GM21576 (cell line): ENCODE results near the gene CIBAR2.
"Not testable (repeated sequence)": the region's sequence is repeated elsewhere in the genome, so short reads cannot be mapped to it uniquely, and the experiment has no call there.

Source experiments
- ATAC-seq: cut with Tn5 transposase; IDR thresholded peaks from one replicate; pipeline ENCODE4 v1.9.1; 2021; ENCODE audit warnings: mild to moderate bottlenecking, moderate library complexity; ENCODE audit not compliant: unreplicated experiment

The CIBAR2 gene

GRCh38 chr16:85128079-85128837 lies 16.0 kb upstream of the CIBAR2 start:
- no peak for ATAC-seq

DNA sequence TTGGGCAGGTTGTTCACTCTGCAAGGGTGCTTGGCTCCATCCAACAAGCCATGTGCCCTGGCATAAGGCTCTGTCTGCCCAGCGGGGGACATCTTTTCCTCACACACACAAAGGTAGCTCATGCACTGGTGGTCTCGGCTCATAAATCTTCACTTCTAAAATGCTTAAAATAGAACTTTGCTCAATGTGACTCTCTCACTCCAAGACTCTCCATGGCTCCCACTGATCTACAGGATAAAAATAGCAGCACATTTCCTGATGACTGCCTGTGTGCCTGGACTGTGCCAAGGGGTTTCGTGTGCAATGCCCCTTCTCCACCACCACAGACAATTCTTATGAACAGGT lies 15.1 kb upstream of the CIBAR2 start:
- ATAC-seq: no peak

DNA sequence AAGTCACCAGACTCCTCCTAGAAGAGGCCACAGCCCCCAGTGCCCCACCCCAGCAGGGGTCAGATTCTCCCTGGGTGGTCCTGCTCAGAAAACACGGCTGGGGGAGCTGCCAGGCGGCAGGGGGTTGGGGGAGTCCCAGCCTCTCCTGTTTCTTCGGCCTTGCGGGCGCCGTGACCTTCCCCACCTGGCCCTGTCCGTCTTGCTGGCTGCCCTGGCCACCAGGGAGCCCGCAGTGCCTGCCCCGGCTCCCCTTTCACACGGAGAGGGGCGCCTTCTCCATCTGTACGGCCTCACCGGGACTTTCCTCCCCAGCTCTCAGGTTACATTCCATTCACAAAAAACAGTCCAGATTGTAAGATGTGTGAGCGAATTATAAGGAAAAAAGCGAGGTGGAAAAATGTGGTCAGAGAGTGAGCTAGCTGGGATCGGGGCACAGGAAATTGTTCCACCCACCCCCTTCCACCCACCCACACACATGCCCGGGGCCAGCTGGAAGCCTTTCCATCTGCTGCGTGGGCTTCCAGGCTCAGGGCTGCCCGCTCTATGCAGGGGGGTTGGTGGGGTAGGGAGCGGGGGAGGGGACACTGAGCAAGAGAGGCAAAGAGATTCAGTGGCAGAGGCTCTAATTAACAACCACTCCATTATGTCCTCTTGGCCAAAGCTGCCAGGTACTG lies 14.6 kb upstream of the CIBAR2 start:
- ATAC-seq: no peak

DNA sequence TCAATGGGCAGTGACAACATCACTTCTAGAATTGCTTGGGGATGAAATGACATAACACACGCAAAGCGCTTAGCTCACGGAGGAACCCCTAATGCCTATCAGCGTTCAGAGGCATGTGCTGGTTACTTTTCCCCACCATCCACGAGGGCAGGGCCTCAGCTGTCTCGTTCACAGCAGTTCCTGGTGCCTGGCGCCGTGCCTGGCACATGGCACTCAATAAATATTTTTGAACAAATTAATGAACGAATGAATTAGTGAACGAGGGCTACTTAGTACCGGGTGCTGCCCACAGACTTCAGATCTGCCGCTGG lies 14.1 kb upstream of the CIBAR2 start:
- no peak for ATAC-seq

GRCh38 chr16:85125570-85126393 lies 13.5 kb upstream of the CIBAR2 start:
- ATAC-seq: no peak

DNA sequence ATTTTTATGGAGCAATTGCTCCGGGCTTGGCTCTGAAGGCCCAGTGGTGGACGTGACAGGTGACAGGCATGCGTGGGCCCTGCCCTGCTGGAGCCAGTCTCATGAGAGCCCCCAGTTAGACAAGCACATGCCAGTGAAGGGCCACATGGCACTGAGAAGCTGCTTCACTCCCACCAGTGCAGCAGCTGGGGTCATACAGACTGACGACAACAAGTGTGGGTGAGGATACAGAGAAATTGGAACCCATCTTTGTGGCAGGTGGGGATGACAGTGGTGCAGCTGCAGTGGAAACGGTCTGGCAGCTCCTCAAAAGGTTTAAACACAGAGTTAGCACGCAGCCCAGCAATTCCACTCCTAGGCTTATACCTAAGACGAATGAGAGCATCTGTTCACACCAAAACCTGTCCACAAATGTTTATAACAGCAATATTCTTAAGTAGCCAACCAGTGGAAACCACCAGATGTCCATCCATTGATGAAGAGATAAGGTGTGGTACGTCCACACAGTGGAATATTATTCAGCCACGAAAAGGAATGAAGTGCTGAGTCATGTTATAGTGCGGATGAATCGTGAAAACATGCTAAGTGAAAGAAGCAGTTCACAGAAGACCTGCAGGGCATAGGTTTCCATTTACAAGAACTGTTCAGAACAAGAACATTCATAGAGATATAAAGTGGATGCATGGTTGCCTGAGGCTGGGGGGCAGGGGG lies 12.5 kb upstream of the CIBAR2 start:
- ATAC-seq: no peak

DNA sequence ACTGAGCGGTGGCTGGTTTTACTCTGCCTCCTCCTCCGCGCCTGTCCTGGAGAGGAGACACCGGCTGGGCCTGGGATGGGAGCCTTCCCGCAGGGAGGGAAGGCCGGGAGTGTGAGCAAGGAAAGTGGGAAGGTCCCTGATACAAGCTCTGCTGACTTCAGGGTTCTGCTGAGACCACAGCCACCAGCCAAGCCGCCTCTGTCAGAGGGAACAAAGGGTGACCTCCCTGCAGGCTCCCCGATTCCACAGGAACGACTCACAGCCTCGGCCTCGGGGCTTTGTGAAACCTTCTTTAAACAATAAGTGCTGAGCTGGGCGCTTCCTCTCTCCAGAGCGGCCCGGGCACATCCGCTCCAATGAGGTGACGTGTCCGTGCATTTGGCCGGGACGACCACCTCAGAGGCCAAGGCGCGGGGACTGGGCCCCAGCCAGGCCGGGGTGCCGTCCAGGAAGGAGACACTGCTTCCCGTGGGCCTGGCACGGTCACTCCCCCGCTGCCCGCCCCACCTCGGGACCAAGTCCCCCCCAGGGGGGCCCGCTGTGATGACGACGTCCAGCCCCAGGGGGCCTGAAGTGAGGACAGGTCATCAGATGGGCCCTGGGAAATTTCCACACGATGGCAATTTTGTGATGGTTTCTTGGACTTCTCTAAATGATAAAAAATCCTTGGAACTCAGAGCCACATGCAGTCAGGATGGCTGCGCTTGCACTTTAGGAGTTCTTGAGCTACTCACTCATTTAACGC lies 11.8 kb upstream of the CIBAR2 start:
- ATAC-seq: no peak

DNA sequence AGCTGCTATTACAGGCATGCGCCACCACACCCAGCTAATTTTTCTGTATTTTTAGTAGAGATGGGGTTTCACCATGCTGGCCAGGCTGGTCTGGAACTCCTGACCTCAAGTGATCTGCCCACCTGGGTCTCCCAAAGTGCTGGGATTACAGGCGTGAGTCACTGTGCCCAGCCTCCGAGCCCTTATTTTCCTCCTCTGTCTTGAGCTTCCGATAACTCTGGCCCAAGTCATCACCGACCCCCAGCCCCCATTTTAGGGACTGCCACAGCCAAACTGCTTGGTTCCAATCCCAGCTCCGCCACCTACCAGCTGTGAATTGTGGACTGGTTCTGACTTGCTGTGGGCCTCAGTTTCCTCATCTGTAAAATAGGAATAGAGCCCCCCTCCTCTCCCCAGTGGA lies 11.2 kb upstream of the CIBAR2 start:
- ATAC-seq: not testable (repeated sequence)

GRCh38 chr16:85120006-85120340 lies 7.7 kb upstream of the CIBAR2 start:
- no peak for ATAC-seq

GRCh38 chr16:85117418-85117817 lies 5.1 kb upstream of the CIBAR2 start:
- ATAC-seq: no peak

DNA sequence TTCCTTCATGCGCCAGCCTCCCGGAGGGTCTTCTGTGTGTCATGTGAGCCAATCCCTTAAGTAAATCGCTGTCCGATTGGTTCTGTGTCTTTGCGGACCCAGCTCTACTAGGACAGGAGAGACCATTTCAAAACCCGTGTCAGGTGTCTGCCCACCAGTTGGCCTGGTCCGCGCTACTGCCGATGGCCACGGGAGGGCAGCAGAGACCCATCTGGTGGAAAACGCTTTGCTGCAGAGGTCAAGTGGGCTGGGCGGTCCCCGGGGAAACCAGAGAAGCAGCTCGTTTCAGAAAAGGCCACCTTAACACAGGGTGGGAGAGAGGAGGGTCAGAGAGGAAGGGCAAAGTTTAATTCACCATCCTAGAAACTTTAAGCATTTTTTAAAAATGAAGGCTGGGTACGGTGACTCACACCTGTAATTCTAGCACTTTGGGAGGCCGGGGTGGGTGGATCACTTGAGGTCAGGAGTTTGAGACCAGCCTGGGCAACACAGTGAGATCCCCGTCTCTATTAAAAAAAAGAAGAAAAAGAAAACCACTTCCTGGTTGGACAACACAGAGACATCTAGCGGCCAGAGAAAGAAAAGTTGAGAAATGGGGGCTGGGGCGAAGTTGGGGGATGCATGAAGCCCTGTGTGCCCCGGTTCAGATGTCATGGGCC lies 2.8 kb upstream of the CIBAR2 start:
- peak; percentile 64 for ATAC-seq

DNA sequence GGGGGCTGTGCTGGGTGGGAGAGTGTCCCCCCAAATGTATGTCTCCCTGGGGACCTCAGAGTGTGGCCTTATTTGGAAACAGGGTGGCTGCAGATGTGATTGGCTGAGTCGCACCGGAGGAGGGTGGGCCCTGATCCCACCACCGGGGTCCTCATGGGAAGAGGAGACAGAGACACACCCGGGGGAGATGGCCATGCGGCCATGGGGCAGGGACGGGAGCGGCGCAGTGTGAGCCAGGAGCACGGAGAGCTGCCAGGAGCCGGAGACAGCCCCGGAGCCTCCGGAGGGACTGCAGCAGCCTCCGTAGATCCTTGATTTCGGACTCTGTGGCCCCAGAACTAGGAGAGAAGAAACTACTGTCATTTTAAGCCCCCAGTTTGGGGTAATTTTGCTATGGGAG lies 1.6 kb upstream of the CIBAR2 start:
- no peak for ATAC-seq

- ATAC-seq: no peak
These were observed 979 bp upstream of the CIBAR2 start for GRCh38 chr16:85113168-85113733.

- ATAC-seq: no peak
These were observed 1.1 kb downstream of the CIBAR2 start for GRCh38 chr16:85111184-85111583.

DNA sequence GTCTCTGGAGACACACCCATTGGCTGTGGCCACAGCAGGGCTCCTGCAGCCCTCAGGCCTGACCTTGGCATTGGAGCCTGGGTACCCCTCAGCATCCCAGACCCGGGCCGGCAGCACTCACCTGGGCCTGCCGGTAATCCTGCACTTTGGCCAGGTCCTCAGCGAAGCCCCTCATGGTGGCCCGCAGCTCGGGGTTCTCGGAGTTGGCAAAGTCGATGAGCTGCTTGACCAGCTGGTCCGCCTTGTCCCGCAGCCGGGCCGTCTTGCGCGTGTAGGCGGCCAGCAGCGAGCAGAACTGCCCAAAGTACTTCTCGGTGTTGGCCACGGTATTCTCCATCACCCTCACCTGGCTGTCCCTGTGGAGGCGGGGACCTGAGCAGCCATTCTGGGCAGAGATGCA lies 2.2 kb downstream of the CIBAR2 start:
- ATAC-seq: no peak

DNA sequence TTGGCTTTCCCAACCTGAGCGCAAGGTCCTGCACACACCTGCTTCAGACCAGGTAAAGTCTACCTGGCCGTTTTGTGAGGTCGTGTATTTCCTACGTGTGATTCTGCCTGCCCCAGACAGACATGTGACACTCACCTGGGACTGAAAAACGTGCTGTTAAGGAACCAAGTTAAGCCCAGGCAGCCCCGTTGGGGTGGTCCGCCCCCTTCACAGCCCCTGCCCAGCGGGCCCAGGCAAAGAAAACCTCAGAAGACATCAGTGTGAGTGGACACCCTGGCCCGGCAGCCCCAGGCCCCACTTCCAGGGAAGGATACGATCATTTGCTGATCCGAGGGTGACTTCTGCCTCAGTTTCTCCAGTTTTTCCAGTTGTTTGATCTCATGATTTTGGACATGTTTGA lies 4.7 kb downstream of the CIBAR2 start:
- ATAC-seq: no peak

DNA sequence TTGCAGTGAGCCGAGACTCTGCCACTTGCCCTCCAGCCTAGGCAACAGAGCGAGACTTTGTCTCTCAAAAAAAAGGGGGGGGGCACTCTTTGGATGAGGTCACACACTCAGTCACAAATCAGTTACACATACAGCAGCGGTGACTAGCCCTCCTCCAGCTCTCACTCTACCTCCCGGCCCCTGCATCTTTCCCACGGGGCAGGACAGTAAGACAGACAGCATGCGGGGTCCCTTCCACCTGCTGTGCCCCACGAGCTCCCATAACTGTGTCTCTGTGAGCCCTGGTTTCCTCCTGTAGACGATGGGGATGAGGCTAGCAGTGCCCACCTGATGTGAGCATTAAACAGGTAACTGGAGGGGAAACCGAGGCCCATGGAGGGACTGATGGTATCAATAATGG lies 5.2 kb downstream of the CIBAR2 start:
- ATAC-seq: no peak

- no peak for ATAC-seq
These were observed 6.8 kb downstream of the CIBAR2 start for GRCh38 chr16:85105475-85105874.

GRCh38 chr16:85104821-85105391 lies 7.4 kb downstream of the CIBAR2 start:
- peak; percentile 52 for ATAC-seq

GRCh38 chr16:85104147-85104546 lies 8.1 kb downstream of the CIBAR2 start:
- no peak for ATAC-seq
